Fibroblast of lung (primary cell): ENCODE results near the gene HPCAL1.

Source experiments
- CTCF ChIP-seq, 2 donors: IDR thresholded peaks in 1 of 2; conservative IDR thresholded peaks in 1 of 2; 1 replicate in 1 of 2; 2 replicates in 1 of 2; pipeline ENCODE4 v1.5.1; 2011 to 2012; ENCODE audit warnings: low read length in 2 of 2, control low read depth in 1 of 2, inconsistent platforms in 1 of 2, low read depth in 1 of 2, mild to moderate bottlenecking in 1 of 2
- EZH2 ChIP-seq: IDR thresholded peaks from 2 replicates; pipeline ENCODE4 v1.5.1; 2012; ENCODE audit warnings: low read length, control low read depth, mild to moderate bottlenecking; ENCODE audit errors: missing control alignments

- TF ChIP-seq CTCF (conservative IDR thresholded peaks at IDR 0.05 in 1 of 2, IDR thresholded peaks at IDR 0.05 in 1 of 2; ENCODE audit: low read depth in 1 of 2, low read length in 2 of 2) = no peak
- no peak for TF ChIP-seq EZH2
Measured at GRCh38 chr2:10406016-10406415, 103.3 kb downstream of the HPCAL1 start.
